Measurements from ENCODE around the gene ATXN2. TPM values are rescaled to one million over a fixed set of nuclear protein-coding genes. Genes with fewer than 3 reads are reported as not detected.
"Not testable (repeated sequence)": the region's sequence is repeated elsewhere in the genome, so short reads cannot be mapped to it uniquely, and the experiment has no call there.

The ATXN2 gene
- total and polyA plus RNA-seq, 4 donors = 23.8 to 97.5 (median 49.4) TPM

GRCh38 chr12:111488798-111489197 lies 110.3 kb downstream of the ATXN2 start:
- DNase-seq (no peak), ATAC-seq (ENCODE audit: low FRiP score) (no peak)
- Histone ChIP-seq H3K4me3 (ENCODE audit: low read length in 2 of 2) (no peak overlapping the region), H3K27me3 (ENCODE audit: control insufficient read depth in 1 of 2, insufficient read depth in 2 of 2, low read length in 1 of 2) (no peaks in the 10 kb centered on the region), H3K36me3 (ENCODE audit: control insufficient read depth in 1 of 2, insufficient read depth in 2 of 2, low read length in 1 of 2) (peaks cover 0 to 5% of the 10 kb centered on the region in 2 donors), H3K9me3 (ENCODE audit: control insufficient read depth, low read length) (no peaks in the 10 kb centered on the region), H3K27ac (ENCODE audit: low read depth in 1 of 2, low read length in 2 of 2) (no peak overlapping the region), H3K4me1 (ENCODE audit: control insufficient read depth in 1 of 2, insufficient read depth in 2 of 2, low read length in 2 of 2) (no peaks in the 10 kb centered on the region)
- intact Hi-C loops (cut with DNase I) = no loop called here
- WGBS, 2 donors = 90 to 94% methylated on average over 2 of the region's 2 CpGs

- peaks cover 0 to 5% of the 10 kb centered on the region in 2 donors for H3K36me3 ChIP-seq (ENCODE audit: control insufficient read depth in 1 of 2, insufficient read depth in 2 of 2, low read length in 1 of 2)
- intact Hi-C loops (cut with DNase I) = no loop called here
- WGBS, 2 donors = 11 to 19% methylated on average over 4 of the region's 4 CpGs
Measured at GRCh38 chr12:111488271-111488670, 110.8 kb downstream of the ATXN2 start.

GRCh38 chr12:111482462-111482861 lies 116.7 kb downstream of the ATXN2 start:
- Histone ChIP-seq H3K27ac (ENCODE audit: low read depth in 1 of 2, low read length in 2 of 2) (no peak overlapping the region), H3K36me3 (ENCODE audit: control insufficient read depth in 1 of 2, insufficient read depth in 2 of 2, low read length in 1 of 2) (peaks cover 0 to 4% of the 10 kb centered on the region in 2 donors), H3K9me3 (ENCODE audit: control insufficient read depth, low read length) (no peaks in the 10 kb centered on the region), H3K4me3 (ENCODE audit: low read length in 2 of 2) (no peak overlapping the region), H3K27me3 (ENCODE audit: control insufficient read depth in 1 of 2, insufficient read depth in 2 of 2, low read length in 1 of 2) (no peaks in the 10 kb centered on the region), H3K4me1 (ENCODE audit: control insufficient read depth in 1 of 2, insufficient read depth in 2 of 2, low read length in 2 of 2) (peaks cover 0 to 2% of the 10 kb centered on the region in 2 donors)
- WGBS, 2 donors = 97% methylated on average over 2 of the region's 2 CpGs
- ATAC-seq (ENCODE audit: low FRiP score) (no peak), DNase-seq (no peak)
- intact Hi-C loops (cut with DNase I) = no loop called here

More at GRCh38 chr12:111488271-111488670, 110.8 kb downstream of the ATXN2 start:
- Histone ChIP-seq H3K4me1 (ENCODE audit: control insufficient read depth in 1 of 2, insufficient read depth in 2 of 2, low read length in 2 of 2) (no peaks in the 10 kb centered on the region), H3K4me3 (ENCODE audit: low read length in 2 of 2) (no peak overlapping the region), H3K9me3 (ENCODE audit: control insufficient read depth, low read length) (no peaks in the 10 kb centered on the region), H3K27me3 (ENCODE audit: control insufficient read depth in 1 of 2, insufficient read depth in 2 of 2, low read length in 1 of 2) (no peaks in the 10 kb centered on the region), H3K27ac (ENCODE audit: low read depth in 1 of 2, low read length in 2 of 2) (no peak overlapping the region)
- no peak for ATAC-seq (ENCODE audit: low FRiP score)
- DNase-seq = no peak

GRCh38 chr12:111471236-111471635 lies 127.9 kb downstream of the ATXN2 start:
- H3K27ac ChIP-seq (ENCODE audit: low read depth in 1 of 2, low read length in 2 of 2) = no peak overlapping the region

GRCh38 chr12:111469401-111469800 lies 129.7 kb downstream of the ATXN2 start:
- WGBS, 2 donors = 29 to 31% methylated on average over 2 of the region's 2 CpGs
- ATAC-seq (ENCODE audit: low FRiP score) (no peak), DNase-seq (no peak)
- H3K27me3 ChIP-seq (ENCODE audit: control insufficient read depth in 1 of 2, insufficient read depth in 2 of 2, low read length in 1 of 2) = no peaks in the 10 kb centered on the region
- peaks cover 3 to 9% of the 10 kb centered on the region in 2 donors for H3K36me3 ChIP-seq (ENCODE audit: control insufficient read depth in 1 of 2, insufficient read depth in 2 of 2, low read length in 1 of 2)
- H3K9me3 ChIP-seq (ENCODE audit: control insufficient read depth, low read length) = no peaks in the 10 kb centered on the region
- intact Hi-C loops (cut with DNase I) = no loop called here
- peaks cover 2% of the 10 kb centered on the region in 2 donors for H3K4me1 ChIP-seq (ENCODE audit: control insufficient read depth in 1 of 2, insufficient read depth in 2 of 2, low read length in 2 of 2)
- no peak overlapping the region for H3K27ac ChIP-seq (ENCODE audit: low read depth in 1 of 2, low read length in 2 of 2)
- no peak overlapping the region for H3K4me3 ChIP-seq (ENCODE audit: low read length in 2 of 2)

More at GRCh38 chr12:111471236-111471635, 127.9 kb downstream of the ATXN2 start:
- Histone ChIP-seq H3K36me3 (ENCODE audit: control insufficient read depth in 1 of 2, insufficient read depth in 2 of 2, low read length in 1 of 2) (peaks cover 3 to 9% of the 10 kb centered on the region in 2 donors), H3K4me3 (ENCODE audit: low read length in 2 of 2) (no peak overlapping the region), H3K27me3 (ENCODE audit: control insufficient read depth in 1 of 2, insufficient read depth in 2 of 2, low read length in 1 of 2) (no peaks in the 10 kb centered on the region), H3K4me1 (ENCODE audit: control insufficient read depth in 1 of 2, insufficient read depth in 2 of 2, low read length in 2 of 2) (peaks cover 2% of the 10 kb centered on the region in 2 donors), H3K9me3 (ENCODE audit: control insufficient read depth, low read length) (no peaks in the 10 kb centered on the region)
- no peak for ATAC-seq (ENCODE audit: low FRiP score)
- 60 to 64% methylated on average over 2 of the region's 2 CpGs for WGBS, 2 donors
- intact Hi-C loops (cut with DNase I) = no loop called here
- DNase-seq = no peak

- Histone ChIP-seq H3K27ac (ENCODE audit: low read depth in 1 of 2, low read length in 2 of 2) (no peak overlapping the region), H3K27me3 (ENCODE audit: control insufficient read depth in 1 of 2, insufficient read depth in 2 of 2, low read length in 1 of 2) (no peaks in the 10 kb centered on the region), H3K36me3 (ENCODE audit: control insufficient read depth in 1 of 2, insufficient read depth in 2 of 2, low read length in 1 of 2) (peaks cover under 1 to 3% of the 10 kb centered on the region in 2 donors), H3K4me1 (ENCODE audit: control insufficient read depth in 1 of 2, insufficient read depth in 2 of 2, low read length in 2 of 2) (peaks cover 2% of the 10 kb centered on the region in 2 donors), H3K9me3 (ENCODE audit: control insufficient read depth, low read length) (no peaks in the 10 kb centered on the region), H3K4me3 (ENCODE audit: low read length in 2 of 2) (no peak overlapping the region)
- ATAC-seq (ENCODE audit: low FRiP score) = no peak
- 63% methylated on average over 4 of the region's 4 CpGs for WGBS, 2 donors
- intact Hi-C loops (cut with DNase I) = no loop called here
- DNase-seq = no peak
Measured at GRCh38 chr12:111467857-111468241, 131.3 kb downstream of the ATXN2 start.

GRCh38 chr12:111467092-111467856 lies 131.8 kb downstream of the ATXN2 start:
- ATAC-seq (ENCODE audit: low FRiP score) = no peak

GRCh38 chr12:111462210-111462769 lies 136.8 kb downstream of the ATXN2 start:
- DNase-seq = no peak
- H3K4me3 ChIP-seq (ENCODE audit: low read length in 2 of 2) = no peak overlapping the region
- peaks cover under 1% of the 10 kb centered on the region in 2 donors for H3K4me1 ChIP-seq (ENCODE audit: control insufficient read depth in 1 of 2, insufficient read depth in 2 of 2, low read length in 2 of 2)
- intact Hi-C loops (cut with DNase I) = no loop called here
- H3K9me3 ChIP-seq (ENCODE audit: control insufficient read depth, low read length) = no peaks in the 10 kb centered on the region
- peaks cover 0 to 4% of the 10 kb centered on the region in 2 donors for H3K36me3 ChIP-seq (ENCODE audit: control insufficient read depth in 1 of 2, insufficient read depth in 2 of 2, low read length in 1 of 2)
- no peak overlapping the region for H3K27ac ChIP-seq (ENCODE audit: low read depth in 1 of 2, low read length in 2 of 2)
- ATAC-seq (ENCODE audit: low FRiP score) = no peak
- H3K27me3 ChIP-seq (ENCODE audit: control insufficient read depth in 1 of 2, insufficient read depth in 2 of 2, low read length in 1 of 2) = no peaks in the 10 kb centered on the region

More at GRCh38 chr12:111467092-111467856, 131.8 kb downstream of the ATXN2 start:
- H3K9me3 ChIP-seq (ENCODE audit: control insufficient read depth, low read length) = no peaks in the 10 kb centered on the region
- intact Hi-C loops (cut with DNase I) = no loop called here
- H3K4me3 ChIP-seq (ENCODE audit: low read length in 2 of 2) = no peak overlapping the region
- 65 to 68% methylated on average over 3 of the region's 3 CpGs for WGBS, 2 donors
- H3K4me1 ChIP-seq (ENCODE audit: control insufficient read depth in 1 of 2, insufficient read depth in 2 of 2, low read length in 2 of 2) = peaks cover 2% of the 10 kb centered on the region in 2 donors
- peaks cover 0 to 3% of the 10 kb centered on the region in 2 donors for H3K36me3 ChIP-seq (ENCODE audit: control insufficient read depth in 1 of 2, insufficient read depth in 2 of 2, low read length in 1 of 2)
- no peaks in the 10 kb centered on the region for H3K27me3 ChIP-seq (ENCODE audit: control insufficient read depth in 1 of 2, insufficient read depth in 2 of 2, low read length in 1 of 2)
- peak overlapping the region in 1 of 2 donors; percentile 59 for H3K27ac ChIP-seq (ENCODE audit: low read depth in 1 of 2, low read length in 2 of 2)
- DNase-seq = no peak

GRCh38 chr12:111460111-111460510 lies 139.0 kb downstream of the ATXN2 start:
- intact Hi-C loops (cut with DNase I); H3K4me1 ChIP-seq (ENCODE audit: control insufficient read depth in 1 of 2, insufficient read depth in 2 of 2, low read length in 2 of 2); H3K36me3 ChIP-seq (ENCODE audit: control insufficient read depth in 1 of 2, insufficient read depth in 2 of 2, low read length in 1 of 2); H3K27ac ChIP-seq (ENCODE audit: low read depth in 1 of 2, low read length in 2 of 2); H3K27me3 ChIP-seq (ENCODE audit: control insufficient read depth in 1 of 2, insufficient read depth in 2 of 2, low read length in 1 of 2); ATAC-seq (ENCODE audit: low FRiP score); H3K4me3 ChIP-seq (ENCODE audit: low read length in 2 of 2); H3K9me3 ChIP-seq (ENCODE audit: control insufficient read depth, low read length); DNase-seq: not testable (repeated sequence)
- WGBS, 2 donors = 98 to 99% methylated on average over 11 of the region's 11 CpGs
